Fibroblast of gingiva (primary cell): ENCODE data around the gene NUDT2.

Experiments
- DNase-seq: peaks from one replicate; pipeline ENCODE4 v3.0.0-alpha.2; 2011; ENCODE audit warnings: low read depth

NUDT2 gene

GRCh38 chr9:34385561-34386230 is 56.3 kb downstream of the NUDT2 start:
- no peak for DNase-seq

- DNase-seq, result no peak
Observed at GRCh38 chr9:34386656-34387055, 57.3 kb downstream of the NUDT2 start.

- DNase-seq, result no peak
Observed at GRCh38 chr9:34387239-34387638, 57.9 kb downstream of the NUDT2 start.

DNA sequence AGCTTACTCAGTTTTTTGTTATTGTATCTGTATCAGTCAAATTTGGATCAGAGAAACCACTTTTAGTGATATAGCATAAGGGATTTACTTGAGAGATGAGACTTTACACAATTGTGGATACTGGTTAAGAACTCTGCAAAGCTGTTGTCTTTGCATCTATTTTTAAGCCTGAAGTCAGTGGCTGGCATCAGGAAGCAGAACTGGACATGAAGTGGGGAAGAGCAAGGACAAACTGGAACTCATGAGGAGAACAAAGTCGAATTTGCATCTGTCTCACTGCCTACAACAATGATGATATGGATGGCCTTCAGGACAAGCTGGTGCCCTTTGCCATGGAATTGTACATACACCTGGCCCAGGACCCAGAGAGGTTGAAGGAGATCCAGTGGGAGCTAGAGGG is 63.1 kb downstream of the NUDT2 start:
- no peak for DNase-seq
